ENCODE data around the gene KPNB1. TPM values are rescaled to one million over a fixed set of nuclear protein-coding genes. Genes with fewer than 3 reads are reported as not detected.

KPNB1 gene
- 174 TPM for total RNA-seq

GRCh38 chr17:47649153-47649971 is at the start of gene KPNB1:
Gene KPNB1 (plus strand): TSS chr17:47649919. CDS start chr17:47650245, 326 bp downstream.
- peak; percentile 100 for DNase-seq

GRCh38 chr17:47603830-47604597 is 45.7 kb upstream of the KPNB1 start:
- peak; percentile 22 for DNase-seq

- peak; percentile 93 for DNase-seq
These were observed 45.2 kb upstream of the KPNB1 start for GRCh38 chr17:47604598-47604927.

- no peak for DNase-seq
These were observed 44.7 kb upstream of the KPNB1 start for GRCh38 chr17:47605011-47605410.

GRCh38 chr17:47607481-47607880 is 42.2 kb upstream of the KPNB1 start:
- no peak for DNase-seq

GRCh38 chr17:47611372-47612350 is 38.1 kb upstream of the KPNB1 start:
- DNase-seq, result no peak

- DNase-seq, result peak; percentile 84
These were observed 33.8 kb upstream of the KPNB1 start for GRCh38 chr17:47615766-47616424.

- DNase-seq, result no peak
These were observed 31.3 kb upstream of the KPNB1 start for GRCh38 chr17:47618410-47618809.

- DNase-seq, result no peak
These were observed 29.0 kb upstream of the KPNB1 start for GRCh38 chr17:47620503-47621245.

GRCh38 chr17:47621293-47622179 is 28.2 kb upstream of the KPNB1 start:
- peak; percentile 37 for DNase-seq

GRCh38 chr17:47622180-47622549 is 27.6 kb upstream of the KPNB1 start:
- DNase-seq, result no peak

- DNase-seq, result no peak
These were observed 25.0 kb upstream of the KPNB1 start for GRCh38 chr17:47624727-47625068.

- no peak for DNase-seq
These were observed 21.6 kb upstream of the KPNB1 start for GRCh38 chr17:47628014-47628566.

- DNase-seq, result no peak
These were observed 19.9 kb upstream of the KPNB1 start for GRCh38 chr17:47629826-47630225.

- no peak for DNase-seq
These were observed 19.1 kb upstream of the KPNB1 start for GRCh38 chr17:47630614-47631013.

- DNase-seq, result no peak
These were observed 16.7 kb upstream of the KPNB1 start for GRCh38 chr17:47632991-47633390.

GRCh38 chr17:47633996-47634395 is 15.7 kb upstream of the KPNB1 start:
- DNase-seq, result no peak

GRCh38 chr17:47634870-47635269 is 14.8 kb upstream of the KPNB1 start:
- no peak for DNase-seq

GRCh38 chr17:47635734-47636133 is 14.0 kb upstream of the KPNB1 start:
- DNase-seq, result no peak
